ENCODE results near the gene PLS1. TPM values are rescaled to one million over a fixed set of nuclear protein-coding genes. Genes with fewer than 3 reads are reported as not detected.
A peak's percentile ranks its signal among the peaks of the same experiment; 100 is the strongest.

The PLS1 gene
- total RNA-seq, 1 experiment from 2014 or later = 20.1 TPM

- BruUV-seq (replicated peaks) = no TSS peak
- intact Hi-C loops (cut with micrococcal nuclease) = loop anchor here (1.0 to 2.0 kb wide), 2 partner anchors 27 to 49 kb away; partner anchors contain the start of gene PLS1
- H3K9ac ChIP-seq (ENCODE audit: low read length) = peak overlapping the region; percentile 29; the same call in 1 of the 2 replicates
- TF ChIP-seq CTCF (conservative IDR thresholded peaks at IDR 0.05; ENCODE audit: low read depth, low read length) = no peak
- no peak for TF ChIP-seq EZH2phosphoT487 (IDR thresholded peaks at IDR 0.05; ENCODE audit: borderline replicate concordance, low read length)
- no peak for TF ChIP-seq EZH2 (IDR thresholded peaks at IDR 0.05; ENCODE audit: low read length, unreplicated experiment)
- H3K9me2 ChIP-seq (replicated peaks; ENCODE audit: low read length) = no peaks in the 10 kb centered on the region
- H3F3A ChIP-seq (ENCODE audit: low read length, unreplicated experiment) = no peaks in the 10 kb centered on the region
- CTCF ChIA-PET = no interaction called here
- POLR2A ChIA-PET (ENCODE audit: unreplicated experiment) = interaction anchor here (0.6 kb wide), 1 partner anchor 46 kb away, joined by 9 read pairs; no protein-coding TSS in a partner anchor
- H2AFZ ChIP-seq (ENCODE audit: low read length) = 0 out of 2 replicates have a peak overlapping the region, but pooled peaks have one; percentile 21
- H3K4me3 ChIP-seq (ENCODE audit: low read length) = peak overlapping the region; percentile 28; the same call in 1 of the 2 replicates
- H3K4me1 ChIP-seq (ENCODE audit: insufficient read depth, low read length) = peaks cover 46% of the 10 kb centered on the region
- peak overlapping the region; percentile 85 for H3K27ac ChIP-seq (ENCODE audit: low read length)
- no peaks in the 10 kb centered on the region for H3K9me3 ChIP-seq (ENCODE audit: low read length)
- H3K36me3 ChIP-seq (ENCODE audit: low read depth, low read length) = no peaks in the 10 kb centered on the region
- peaks cover 7% of the 10 kb centered on the region for H3K79me2 ChIP-seq (ENCODE audit: low read length)
- H3K27me3 ChIP-seq (ENCODE audit: low read length) = no peaks in the 10 kb centered on the region
- peak overlapping the region; percentile 66 for H3K4me2 ChIP-seq (ENCODE audit: low read length)
- DNase-seq (peak; percentile 82), ATAC-seq (peak; percentile 86)
- H4K20me1 ChIP-seq (ENCODE audit: low read length) = no peaks in the 10 kb centered on the region
Measured at GRCh38 chr3:142645236-142645793, 49.1 kb downstream of the PLS1 start.

GRCh38 chr3:142646020-142646785 lies 50.0 kb downstream of the PLS1 start:
- no peaks in the 10 kb centered on the region for H3K36me3 ChIP-seq (ENCODE audit: low read depth, low read length)
- peak overlapping the region; percentile 18; the same call in 1 of the 2 replicates for H3K4me2 ChIP-seq (ENCODE audit: low read length)
- H3K9me2 ChIP-seq (replicated peaks; ENCODE audit: low read length) = no peaks in the 10 kb centered on the region
- BruUV-seq (replicated peaks) = no TSS peak
- H3K4me1 ChIP-seq (ENCODE audit: insufficient read depth, low read length) = peaks cover 46% of the 10 kb centered on the region
- no peaks in the 10 kb centered on the region for H3K9me3 ChIP-seq (ENCODE audit: low read length)
- no peak overlapping the region for H3K4me3 ChIP-seq (ENCODE audit: low read length)
- DNase-seq = no peak
- CTCF ChIA-PET = no interaction called here
- TF ChIP-seq EZH2phosphoT487 (IDR thresholded peaks at IDR 0.05; ENCODE audit: borderline replicate concordance, low read length) (no peak), EZH2 (IDR thresholded peaks at IDR 0.05; ENCODE audit: low read length, unreplicated experiment) (no peak), CTCF (conservative IDR thresholded peaks at IDR 0.05; ENCODE audit: low read depth, low read length) (no peak)
- peaks cover 7% of the 10 kb centered on the region for H3K79me2 ChIP-seq (ENCODE audit: low read length)
- no peaks in the 10 kb centered on the region for H3F3A ChIP-seq (ENCODE audit: low read length, unreplicated experiment)
- H4K20me1 ChIP-seq (ENCODE audit: low read length) = no peaks in the 10 kb centered on the region
- peak overlapping the region; percentile 61 for H3K27ac ChIP-seq (ENCODE audit: low read length)
- no peak overlapping the region for H2AFZ ChIP-seq (ENCODE audit: low read length)
- no peak for ATAC-seq
- POLR2A ChIA-PET (ENCODE audit: unreplicated experiment) = interaction anchor here (0.6 kb wide), 1 partner anchor 47 kb away, joined by 9 read pairs; no protein-coding TSS in a partner anchor
- H3K27me3 ChIP-seq (ENCODE audit: low read length) = no peaks in the 10 kb centered on the region
- intact Hi-C loops (cut with micrococcal nuclease) = no loop called here
- no peak overlapping the region for H3K9ac ChIP-seq (ENCODE audit: low read length)
